ENCODE data around the gene TYR. TPM values are rescaled to one million over a fixed set of nuclear protein-coding genes. Genes with fewer than 3 reads are reported as not detected.

The TYR gene
- total RNA-seq, 1 donor from 2014 or later: not detected

- no peak for DNase-seq
Observed at GRCh38 chr11:89182773-89183518, 5.3 kb downstream of the TYR start.

GRCh38 chr11:89184021-89184420 lies 6.3 kb downstream of the TYR start:
- no peak overlapping the region for H3K4me3 Mint-ChIP-seq
- intact Hi-C loops (cut with micrococcal nuclease): no loop called here

More at GRCh38 chr11:89182773-89183518, 5.3 kb downstream of the TYR start:
- no peak for TF ChIP-seq CTCF (IDR thresholded peaks at IDR 0.05)
- no peaks in the 10 kb centered on the region for H3K36me3 Mint-ChIP-seq (ENCODE audit: low read depth)
- CTCF ChIA-PET: no interaction called here
- POLR2A ChIA-PET: no interaction called here
- H3K27me3 Mint-ChIP-seq: no peaks in the 10 kb centered on the region
- H3K27ac Mint-ChIP-seq: no peak overlapping the region
- no peaks in the 10 kb centered on the region for H3K4me1 Mint-ChIP-seq
- no peak for ATAC-seq (ENCODE audit: low read depth)
- no peaks in the 10 kb centered on the region for H3K9me3 Mint-ChIP-seq
- no peak overlapping the region for H3K4me3 Mint-ChIP-seq
- intact Hi-C loops (cut with micrococcal nuclease): no loop called here

GRCh38 chr11:89189776-89190175 lies 12.1 kb downstream of the TYR start:
- TF ChIP-seq CTCF (IDR thresholded peaks at IDR 0.05): no peak
- Mint-ChIP-seq H3K27me3 (no peaks in the 10 kb centered on the region), H3K27ac (no peak overlapping the region), H3K4me3 (no peak overlapping the region), H3K36me3 (ENCODE audit: low read depth) (no peaks in the 10 kb centered on the region), H3K9me3 (peaks cover 3% of the 10 kb centered on the region), H3K4me1 (no peaks in the 10 kb centered on the region)
- ChIA-PET CTCF (no interaction called here), POLR2A (no interaction called here)
- DNase-seq: no peak
- intact Hi-C loops (cut with micrococcal nuclease): no loop called here
- no peak for ATAC-seq (ENCODE audit: low read depth)

More at GRCh38 chr11:89184021-89184420, 6.3 kb downstream of the TYR start:
- no peaks in the 10 kb centered on the region for H3K27me3 Mint-ChIP-seq
- H3K4me1 Mint-ChIP-seq: no peaks in the 10 kb centered on the region
- DNase-seq (no peak), ATAC-seq (ENCODE audit: low read depth) (no peak)
- CTCF ChIA-PET: no interaction called here
- TF ChIP-seq CTCF (IDR thresholded peaks at IDR 0.05): no peak
- H3K36me3 Mint-ChIP-seq (ENCODE audit: low read depth): no peaks in the 10 kb centered on the region
- POLR2A ChIA-PET: no interaction called here
- no peak overlapping the region for H3K27ac Mint-ChIP-seq
- peaks cover 2% of the 10 kb centered on the region for H3K9me3 Mint-ChIP-seq

GRCh38 chr11:89201138-89201537 lies 23.5 kb downstream of the TYR start:
- DNase-seq: no peak
- no peaks in the 10 kb centered on the region for H3K4me1 Mint-ChIP-seq
- intact Hi-C loops (cut with micrococcal nuclease): no loop called here
- CTCF ChIA-PET: no interaction called here
- H3K36me3 Mint-ChIP-seq (ENCODE audit: low read depth): no peaks in the 10 kb centered on the region
- H3K9me3 Mint-ChIP-seq: peaks cover 3% of the 10 kb centered on the region
- ATAC-seq (ENCODE audit: low read depth): no peak
- no peak overlapping the region for H3K4me3 Mint-ChIP-seq
- no peaks in the 10 kb centered on the region for H3K27me3 Mint-ChIP-seq
- TF ChIP-seq CTCF (IDR thresholded peaks at IDR 0.05): no peak
- POLR2A ChIA-PET: no interaction called here
- no peak overlapping the region for H3K27ac Mint-ChIP-seq

GRCh38 chr11:89203814-89204213 lies 26.1 kb downstream of the TYR start:
- H3K4me3 Mint-ChIP-seq: no peak overlapping the region
- ChIA-PET POLR2A (no interaction called here), CTCF (no interaction called here)
- H3K4me1 Mint-ChIP-seq: no peaks in the 10 kb centered on the region
- DNase-seq: no peak
- H3K27me3 Mint-ChIP-seq: no peaks in the 10 kb centered on the region
- no peak for ATAC-seq (ENCODE audit: low read depth)
- H3K36me3 Mint-ChIP-seq (ENCODE audit: low read depth): no peaks in the 10 kb centered on the region
- peaks cover 3% of the 10 kb centered on the region for H3K9me3 Mint-ChIP-seq
- no peak overlapping the region for H3K27ac Mint-ChIP-seq
- TF ChIP-seq CTCF (IDR thresholded peaks at IDR 0.05): no peak
- intact Hi-C loops (cut with micrococcal nuclease): no loop called here
